Trophoblast cell (in vitro differentiated cells and primary cell): ENCODE data around the gene PDE10A.

Source experiments
- DNase-seq, 2 donors: peaks; one replicate each; pipeline ENCODE4 v3.0.0-alpha.2; 2016
- H2AFZ ChIP-seq: 2 replicates; pipeline ENCODE4 v1.6.1; 2013; ENCODE audit warnings: low read length, moderate library complexity, mild to moderate bottlenecking; ENCODE audit not compliant: insufficient read depth, poor library complexity
- H2AK5ac ChIP-seq: 2 replicates; pipeline ENCODE4 v1.6.1; 2013; ENCODE audit warnings: mild to moderate bottlenecking, low read length
- H2BK120ac ChIP-seq: 2 replicates; pipeline ENCODE4 v1.6.1; 2013; ENCODE audit warnings: low read length, mild to moderate bottlenecking, moderate library complexity; ENCODE audit not compliant: insufficient read depth, poor library complexity
- H2BK12ac ChIP-seq: 2 replicates; pipeline ENCODE4 v1.6.1; 2013; ENCODE audit warnings: mild to moderate bottlenecking, low read length, moderate library complexity
- H2BK5ac ChIP-seq: 2 replicates; pipeline ENCODE4 v1.6.1; 2013; ENCODE audit warnings: low read length, low read depth, moderate library complexity, mild to moderate bottlenecking; ENCODE audit not compliant: poor library complexity
- H3K14ac ChIP-seq: 2 replicates; pipeline ENCODE4 v1.6.1; 2013; ENCODE audit warnings: mild to moderate bottlenecking, low read length
- H3K18ac ChIP-seq: 2 replicates; pipeline ENCODE4 v1.6.1; 2013; ENCODE audit warnings: mild to moderate bottlenecking, low read length
- H3K23ac ChIP-seq: 2 replicates; pipeline ENCODE4 v1.6.1; 2013; ENCODE audit warnings: low read length
- H3K27ac ChIP-seq: 2 replicates; pipeline ENCODE4 v1.5.1; 2013; ENCODE audit warnings: low read depth, mild to moderate bottlenecking, inconsistent platforms, low read length, moderate library complexity
- H3K27me3 ChIP-seq: 2 replicates; pipeline ENCODE4 v1.6.1; 2013; ENCODE audit warnings: inconsistent platforms, mild to moderate bottlenecking, low read length, moderate library complexity; ENCODE audit not compliant: insufficient read depth
- H3K36me3 ChIP-seq, 2 experiments: 1 replicate in 1 of 2; 2 replicates in 1 of 2; pipeline ENCODE4 v1.6.1; 2013; ENCODE audit warnings: low read length in 2 of 2, mild to moderate bottlenecking in 2 of 2, moderate library complexity in 1 of 2; ENCODE audit not compliant: insufficient read depth in 2 of 2, control insufficient read depth in 1 of 2
- H3K4ac ChIP-seq: 2 replicates; pipeline ENCODE4 v1.6.1; 2013; ENCODE audit warnings: low read depth, mild to moderate bottlenecking, low read length, moderate library complexity
- H3K4me1 ChIP-seq, 2 experiments: 1 replicate in 1 of 2; 2 replicates in 1 of 2; pipeline ENCODE4 v1.6.1; 2013; ENCODE audit warnings: low read length in 2 of 2, mild to moderate bottlenecking in 2 of 2, moderate library complexity in 1 of 2; ENCODE audit not compliant: insufficient read depth in 2 of 2, control insufficient read depth in 1 of 2
- H3K4me2 ChIP-seq: 2 replicates; pipeline ENCODE4 v1.6.1; 2013; ENCODE audit warnings: inconsistent platforms, mild to moderate bottlenecking, low read length, moderate library complexity
- H3K4me3 ChIP-seq: 2 replicates; pipeline ENCODE4 v1.5.1; 2013; ENCODE audit warnings: mild to moderate bottlenecking, low read depth, low read length, inconsistent platforms
- H3K79me1 ChIP-seq: one replicate; pipeline ENCODE4 v1.6.1; 2013; ENCODE audit warnings: low read length
- H3K79me2 ChIP-seq: 2 replicates; pipeline ENCODE4 v1.6.1; 2013; ENCODE audit warnings: low read length, mild to moderate bottlenecking; ENCODE audit not compliant: control insufficient read depth, insufficient read depth, poor library complexity
- H3K9ac ChIP-seq: 2 replicates; pipeline ENCODE4 v1.6.1; 2013; ENCODE audit warnings: mild to moderate bottlenecking, low read length
- H3K9me3 ChIP-seq: 2 replicates; pipeline ENCODE4 v1.6.1; 2013; ENCODE audit warnings: low read depth, mild to moderate bottlenecking, control low read depth, inconsistent platforms, low read length; ENCODE audit not compliant: insufficient read depth
- H4K12ac ChIP-seq: 2 replicates; pipeline ENCODE4 v1.6.1; 2013; ENCODE audit warnings: low read depth, mild to moderate bottlenecking, low read length, moderate library complexity
- H4K8ac ChIP-seq: 2 replicates; pipeline ENCODE4 v1.6.1; 2013; ENCODE audit warnings: low read depth, mild to moderate bottlenecking, low read length, moderate library complexity
- H4K91ac ChIP-seq: one replicate; pipeline ENCODE4 v1.6.1; 2013; ENCODE audit warnings: low read depth, mild to moderate bottlenecking, low read length, moderate library complexity
- WGBS: extraction: QIAGEN DNeasy Blood & Tissue Kit; methylation state at CpG from one replicate; pipeline ENCODE4 v1.1.7; 2013; ENCODE audit warnings: missing lambda C conversion rate; ENCODE audit not compliant: insufficient read length, insufficient coverage; ENCODE audit errors: extremely low coverage; 5-methylcytosine and 5-hydroxymethylcytosine counted together

The PDE10A gene

GRCh38 chr6:165401092-165401491 is 261.9 kb downstream of the PDE10A start:
- Histone ChIP-seq H3K79me1 (no peaks in the 10 kb centered on the region), H2AK5ac (no peak overlapping the region), H4K12ac (no peak overlapping the region), H3K14ac (no peak overlapping the region), H3K79me2 (no peaks in the 10 kb centered on the region), H2BK120ac (no peak overlapping the region), H4K8ac (no peak overlapping the region), H2AFZ (no peak overlapping the region), H3K9ac (no peak overlapping the region), H2BK12ac (no peak overlapping the region), H3K4me2 (no peak overlapping the region), H3K27ac (no peak overlapping the region), H3K4me3 (no peak overlapping the region), H4K91ac (no peak overlapping the region), H3K4me1 (peaks cover 0 to 2% of the 10 kb centered on the region in 2 experiments), H3K9me3 (no peaks in the 10 kb centered on the region), H3K4ac (no peak overlapping the region), H3K27me3 (no peaks in the 10 kb centered on the region), H3K36me3 (no peaks in the 10 kb centered on the region), H3K23ac (no peak overlapping the region), H3K18ac (no peak overlapping the region), H2BK5ac (no peak overlapping the region)
- no peak for DNase-seq
- WGBS: no CpG with 5 or more reads among the region's 2 CpGs

GRCh38 chr6:165390475-165390874 is 272.6 kb downstream of the PDE10A start:
- H3K4me3 ChIP-seq: no peak overlapping the region
- WGBS: no CpG with 5 or more reads among the region's 6 CpGs
- DNase-seq: peak in 1 of 2 donors; percentile 52

GRCh38 chr6:165389534-165389933 is 273.5 kb downstream of the PDE10A start:
- H3K23ac ChIP-seq: no peak overlapping the region
- peak overlapping the region; percentile 74 for H3K9ac ChIP-seq
- H4K8ac ChIP-seq: no peak overlapping the region
- H3K36me3 ChIP-seq: peaks cover 0 to 3% of the 10 kb centered on the region in 2 experiments
- no peak overlapping the region for H3K4me3 ChIP-seq
- H4K91ac ChIP-seq: no peak overlapping the region
- no peaks in the 10 kb centered on the region for H3K79me2 ChIP-seq
- H3K4ac ChIP-seq: no peak overlapping the region
- no peak overlapping the region for H4K12ac ChIP-seq
- H3K27ac ChIP-seq: no peak overlapping the region
- H3K4me2 ChIP-seq: no peak overlapping the region
- no peaks in the 10 kb centered on the region for H3K4me1 ChIP-seq
- no peak for DNase-seq
- H2BK120ac ChIP-seq: no peak overlapping the region
- no CpG with 5 or more reads among the region's 3 CpGs for WGBS
- H2AK5ac ChIP-seq: no peak overlapping the region
- no peak overlapping the region for H3K14ac ChIP-seq
- no peaks in the 10 kb centered on the region for H3K27me3 ChIP-seq
- H2BK5ac ChIP-seq: no peak overlapping the region
- no peak overlapping the region for H2BK12ac ChIP-seq
- H3K9me3 ChIP-seq: no peaks in the 10 kb centered on the region
- no peak overlapping the region for H2AFZ ChIP-seq
- H3K18ac ChIP-seq: no peak overlapping the region
- H3K79me1 ChIP-seq: no peaks in the 10 kb centered on the region

More at GRCh38 chr6:165390475-165390874, 272.6 kb downstream of the PDE10A start:
- no peak overlapping the region for H2BK12ac ChIP-seq
- no peak overlapping the region for H4K12ac ChIP-seq
- H3K18ac ChIP-seq: no peak overlapping the region
- H3K9me3 ChIP-seq: no peaks in the 10 kb centered on the region
- no peak overlapping the region for H2AK5ac ChIP-seq
- H2BK5ac ChIP-seq: no peak overlapping the region
- no peak overlapping the region for H4K91ac ChIP-seq
- H3K4me2 ChIP-seq: no peak overlapping the region
- no peaks in the 10 kb centered on the region for H3K27me3 ChIP-seq
- no peak overlapping the region for H4K8ac ChIP-seq
- H3K4ac ChIP-seq: no peak overlapping the region
- no peaks in the 10 kb centered on the region for H3K79me2 ChIP-seq
- no peak overlapping the region for H2AFZ ChIP-seq
- H3K79me1 ChIP-seq: no peaks in the 10 kb centered on the region
- no peak overlapping the region for H3K27ac ChIP-seq
- no peak overlapping the region for H2BK120ac ChIP-seq
- H3K23ac ChIP-seq: no peak overlapping the region
- no peaks in the 10 kb centered on the region for H3K4me1 ChIP-seq
- H3K9ac ChIP-seq: no peak overlapping the region
- no peak overlapping the region for H3K14ac ChIP-seq
- H3K36me3 ChIP-seq: peaks cover 0 to 3% of the 10 kb centered on the region in 2 experiments

- Histone ChIP-seq H3K36me3 (peaks cover 0 to 2% of the 10 kb centered on the region in 2 experiments), H3K4me3 (no peak overlapping the region), H4K8ac (no peak overlapping the region), H2AK5ac (no peak overlapping the region), H3K23ac (no peak overlapping the region), H2AFZ (no peak overlapping the region), H2BK120ac (no peak overlapping the region), H2BK12ac (no peak overlapping the region), H3K4ac (no peak overlapping the region), H3K18ac (no peak overlapping the region), H3K27me3 (no peaks in the 10 kb centered on the region), H3K4me1 (no peaks in the 10 kb centered on the region), H3K9ac (no peak overlapping the region), H3K4me2 (no peak overlapping the region), H3K79me1 (no peaks in the 10 kb centered on the region), H3K79me2 (no peaks in the 10 kb centered on the region), H2BK5ac (no peak overlapping the region), H3K9me3 (no peaks in the 10 kb centered on the region), H4K12ac (no peak overlapping the region), H4K91ac (no peak overlapping the region), H3K14ac (no peak overlapping the region), H3K27ac (no peak overlapping the region)
- DNase-seq: no peak
- no CpG with 5 or more reads among the region's 3 CpGs for WGBS
These were observed 279.7 kb downstream of the PDE10A start for GRCh38 chr6:165383323-165383722.
